Measurements from ENCODE around the gene YES1. TPM values are rescaled to one million over a fixed set of nuclear protein-coding genes. Genes with fewer than 3 reads are reported as not detected.

YES1 gene
- total and polyA plus RNA-seq, 2 of the 8 experiments (the other 6 are each of a cell fraction or from before 2014, with no cell fraction given), result 14.8 to 94.3 TPM

GRCh38 chr18:692824-693223 is 119.2 kb downstream of the YES1 start:
- no peak overlapping the region for H2AK5ac ChIP-seq (ENCODE audit: low read depth, low read length)
- 94% methylated on average over 6 of the region's 6 CpGs; no CpG with 5 or more reads in 1 of the 2 experiments for WGBS, 2 experiments (ENCODE audit: extremely low coverage in 1 of 2, insufficient coverage in 1 of 2, insufficient read length in 1 of 2, insufficient replicate concordance in 2 of 2, low coverage in 1 of 2, low lambda C conversion rate in 2 of 2, missing lambda C conversion rate in 1 of 2)
- peaks cover 0 to 6% of the 10 kb centered on the region in 2 experiments for H4K20me1 ChIP-seq (replicated peaks in 1 of 2; ENCODE audit: control insufficient read depth in 1 of 2, insufficient read depth in 2 of 2, low read length in 2 of 2)
- no peak overlapping the region for H2BK15ac ChIP-seq (ENCODE audit: low read length)
- no peak overlapping the region for H2BK120ac ChIP-seq (replicated peaks; ENCODE audit: low read depth, low read length)
- H3K79me1 ChIP-seq (ENCODE audit: low read depth, low read length), result no peaks in the 10 kb centered on the region
- CTCF ChIA-PET (ENCODE audit: partially characterized antibody), result interaction anchor here (1.1 to 6.5 kb wide), 4 partner anchors 14 to 104 kb away, joined by 4 to 37 read pairs (median 5); no protein-coding TSS in a partner anchor
- H2BK12ac ChIP-seq (ENCODE audit: low read depth, low read length), result no peak overlapping the region
- no peak overlapping the region for H2BK5ac ChIP-seq (ENCODE audit: low read depth, low read length)
- no peak overlapping the region for H3K4me2 ChIP-seq (ENCODE audit: insufficient read depth in 1 of 2, low read depth in 2 of 2, low read length in 2 of 2)
- H3K4me1 ChIP-seq (replicated peaks in 1 of 4; ENCODE audit: control insufficient read depth in 3 of 4, insufficient read depth in 4 of 4, low read length in 3 of 4), result no peaks in the 10 kb centered on the region; a peak in 2 of 7 replicates
- no peaks in the 10 kb centered on the region for H3K9me3 ChIP-seq (ENCODE audit: insufficient read depth in 2 of 2, low read depth in 1 of 2, low read length in 1 of 2)
- no peak overlapping the region for H4K91ac ChIP-seq (replicated peaks; ENCODE audit: insufficient read length, low read length)
- H3K23ac ChIP-seq (ENCODE audit: insufficient read length), result no peak overlapping the region
- peaks cover 0 to 15% (median 7%) of the 10 kb centered on the region in 4 experiments; a peak in 3 of 8 replicates for H3K36me3 ChIP-seq (ENCODE audit: control insufficient read depth in 2 of 4, insufficient read depth in 4 of 4, low read length in 3 of 4)
- no peak overlapping the region for H3K4ac ChIP-seq (replicated peaks; ENCODE audit: insufficient read length, low read depth, low read length)
- POLR2A ChIA-PET (ENCODE audit: partially characterized antibody), result interaction anchor here (1.0 kb wide), 2 partner anchors 11 to 70 kb away, joined by 3 read pairs; no protein-coding TSS in a partner anchor
- H3K9ac ChIP-seq (replicated peaks in 1 of 4; ENCODE audit: extremely low read depth in 1 of 4, low read depth in 3 of 4, low read length in 3 of 4), result no peak overlapping the region
- H3K27me3 ChIP-seq (replicated peaks in 1 of 4; ENCODE audit: control insufficient read depth in 3 of 4, extremely low read depth in 1 of 4, insufficient read depth in 3 of 4, low read length in 3 of 4), result no peaks in the 10 kb centered on the region; a peak in 3 of 7 replicates
- H2AFZ ChIP-seq (ENCODE audit: low read length), result no peak overlapping the region
- H4K8ac ChIP-seq (ENCODE audit: extremely low read depth, insufficient read depth, low read length), result no peak overlapping the region
- no peaks in the 10 kb centered on the region for H3K79me2 ChIP-seq (ENCODE audit: control insufficient read depth in 1 of 2, insufficient read depth in 2 of 2, low read length in 2 of 2)
- no peak overlapping the region for H3K56ac ChIP-seq (replicated peaks; ENCODE audit: insufficient read length, low read depth, low read length)
- FAIRE-seq (no peak), DNase-seq (ENCODE audit: low read depth in 1 of 2, low spot score in 2 of 2) (no peak)
- no peak overlapping the region for H2BK20ac ChIP-seq (ENCODE audit: low read length)
- no peak overlapping the region for H3K27ac ChIP-seq (ENCODE audit: low read depth, low read length)
- H3K18ac ChIP-seq (ENCODE audit: extremely low read depth, low read length), result no peak overlapping the region
- no peak overlapping the region for H3K14ac ChIP-seq (ENCODE audit: insufficient read length)
- H4K5ac ChIP-seq (ENCODE audit: insufficient read length, low read depth, low read length), result no peak overlapping the region
- no peak overlapping the region for H3K4me3 ChIP-seq (ENCODE audit: extremely low read depth in 1 of 4, insufficient read depth in 2 of 4, low read depth in 3 of 4, low read length in 4 of 4)
- no peaks in the 10 kb centered on the region for H3K23me2 ChIP-seq (ENCODE audit: low read depth, low read length)
- no peak for TF ChIP-seq GTF2F1 (IDR thresholded peaks at IDR 0.05; ENCODE audit: borderline replicate concordance, low read depth, low read length)
- TF ChIP-seq CREB1 (IDR thresholded peaks at IDR 0.05), result no peak
- TF ChIP-seq FOSL1 (IDR thresholded peaks at IDR 0.05; ENCODE audit: insufficient read depth, low read depth, low read length), result no peak
- TF ChIP-seq NRF1 (IDR thresholded peaks at IDR 0.05; ENCODE audit: low read depth, low read length), result no peak
- no peak for TF ChIP-seq ASH2L (IDR thresholded peaks at IDR 0.05; ENCODE audit: low read length)
- TF ChIP-seq SUZ12 (IDR thresholded peaks at IDR 0.05; ENCODE audit: low read length), result no peak
- no peak for TF ChIP-seq CBX5 (IDR thresholded peaks at IDR 0.05; ENCODE audit: low read depth, low read length)
- TF ChIP-seq MAFK (IDR thresholded peaks at IDR 0.05; ENCODE audit: low read depth, low read length), result no peak
- TF ChIP-seq ATF2 (IDR thresholded peaks at IDR 0.05; ENCODE audit: low read length), result no peak
- TF ChIP-seq TAF1 (IDR thresholded peaks at IDR 0.05; ENCODE audit: low read depth, low read length), result no peak
